ENCODE measurements around the gene PMM2.

- TF ChIP-seq EZH2 (IDR thresholded peaks at IDR 0.05) = no peak
- no peak for TF ChIP-seq POLR2AphosphoS5 (IDR thresholded peaks at IDR 0.05; ENCODE audit: borderline replicate concordance, low read depth, low read length)
- TF ChIP-seq FOXP2 (optimal IDR thresholded peaks at IDR 0.05; ENCODE audit: control extremely low read depth, extremely low read length, insufficient read depth) = no peak
Observed at GRCh38 chr16:8812162-8812843, 14.7 kb downstream of the PMM2 start.

All from SK-N-MC (cell line).